Adrenal gland (tissue), 12 donors: ENCODE data around the gene PEG3. TPM values are rescaled to one million over a fixed set of nuclear protein-coding genes. Genes with fewer than 3 reads are reported as not detected.

ENCODE experiments used
- DNase-seq, 7 donors: peaks; one replicate each; pipeline ENCODE4 v3.0.0-alpha.2; 2019 to 2020
- H3K27ac ChIP-seq, 5 donors: fragments of 200-600 bp; sonication (generic) in 4 of 5; 1 replicate in 3 of 5; 2 replicates in 2 of 5; pipeline versions ENCODE4 v1.5.1 to v1.8.0; 2016 to 2020; ENCODE audit warnings: mild to moderate bottlenecking in 1 of 5
- H3K27me3 ChIP-seq: fragments of 200-600 bp; 2 replicates; pipeline ENCODE4 v1.8.0; 2021
- H3K36me3 ChIP-seq, 2 donors: fragments of 200-600 bp; replicated peaks in 1 of 2; 1 replicate in 1 of 2; 2 replicates in 1 of 2; pipeline versions ENCODE4 v1.5.1 to v1.8.0; 2018 to 2022
- H3K4me1 ChIP-seq, 2 donors: fragments of 200-600 bp; replicated peaks in 1 of 2; 1 replicate in 1 of 2; 2 replicates in 1 of 2; pipeline versions ENCODE4 v1.5.1 to v1.8.0; 2018 to 2021
- H3K4me3 ChIP-seq, 4 donors: fragments of 200-600 bp; sonication (generic) in 3 of 4; one replicate each; pipeline ENCODE4 v1.5.1; 2016 to 2018
- H3K9me3 ChIP-seq, 3 donors: fragments of 200-600 bp; sonication (generic) in 1 of 3; replicated peaks in 1 of 3; 1 replicate in 2 of 3; 2 replicates in 1 of 3; pipeline versions ENCODE4 v1.5.1 to v1.8.0; 2016 to 2021
- CTCF ChIP-seq, 6 experiments: fragments of 450-650 bp in 4 of 6; fragments of 200-600 bp in 2 of 6; sonication (generic) in 1 of 6; IDR thresholded peaks; 1 replicate in 5 of 6; 2 replicates in 1 of 6; pipeline versions ENCODE4 v1.5.1 to v1.8.0; 2016 to 2021; ENCODE audit warnings: antibody characterized with exemption in 6 of 6, mild to moderate bottlenecking in 2 of 6, moderate library complexity in 1 of 6
- POLR2A ChIP-seq, 2 donors: fragments of 450-650 bp; IDR thresholded peaks; one replicate each; pipeline ENCODE4 v1.6.1; 2017; ENCODE audit warnings: antibody characterized with exemption in 2 of 2, mild to moderate bottlenecking in 2 of 2, moderate library complexity in 1 of 2
- WGBS, 4 donors: extraction: QIAGEN DNeasy Blood & Tissue Kit in 2 of 4; methylation state at CpG; one replicate each; pipeline versions ENCODE4 v1.1.5 to v1.1.7; 2013 to 2017; 5-methylcytosine and 5-hydroxymethylcytosine counted together
- intact Hi-C, 2 donors: fragments of 100-400 bp; cut with DNase I; formaldehyde crosslinking; loops; one replicate each; pipeline versions ENCODE4 v1.14.1 to v1.15.0; 2022 to 2023
- polyA plus RNA-seq, 3 donors: library from polyadenylated mRNA; stranded (reverse); fragments of 200-250 nt in 2 of 3; fragments of 350-450 nt in 1 of 3; fragmentation: Illumina TruSeq in 1 of 3; extraction: RNeasy Lipid Tissue Mini Kit (QIAGEN cat#74804) in 1 of 3; gene quantifications; one replicate each; pipeline ENCODE4 v1.2.3, GENCODE V29; 2013 to 2014
- total RNA-seq, 9 donors: library from RNA; depleted of rRNA in 4 of 9; stranded (reverse); fragments of >200 nt in 4 of 9; fragments of 120-200 nt in 1 of 9; fragmentation: NEBNext Ultra II Directional in 1 of 9; extraction: Animal tissue kit (Norgen Biotek cat#: 25700) in 1 of 9; gene quantifications; one replicate each; pipeline versions ENCODE4 v1.1.0 to v1.2.4, GENCODE V29; 2013 to 2023
- donor health status: healthy with polysubstance abuse.
- donor health status: Bipolar disorder and iron deficiency.
- donor health status: DM: yes; HTN: yes; CAD: no.
- donor health status: DM: no; HTN: no; CAD: no.
- donor health status: DM: no; HTN: no; CAD: no.
- donor health status: DM: yes; HTN: yes; CAD: no.

Gene PEG3
- total and polyA plus RNA-seq, 12 donors: 17.3 to 743 (median 235) TPM

- Histone ChIP-seq H3K36me3 (no peaks in the 10 kb centered on the region), H3K4me1 (peaks cover 0 to 27% of the 10 kb centered on the region in 2 donors), H3K9me3 (no peaks in the 10 kb centered on the region), H3K4me3 (no peak overlapping the region), H3K27ac (peak overlapping the region in 1 of 5 donors; percentile 15), H3K27me3 (no peaks in the 10 kb centered on the region)
- intact Hi-C loops: no loop called here
- WGBS, 4 donors: 37 to 44% (median 39%) methylated on average over 2 of the region's 2 CpGs
- TF ChIP-seq CTCF (IDR thresholded peaks at IDR 0.05) (no peak), POLR2A (IDR thresholded peaks at IDR 0.05) (no peak)
- DNase-seq: no peak
These were observed 9.3 kb downstream of the PEG3 start for GRCh38 chr19:56831255-56831654.

- Histone ChIP-seq H3K4me1 (peaks cover 0 to 15% of the 10 kb centered on the region in 2 donors), H3K4me3 (no peak overlapping the region), H3K27me3 (no peaks in the 10 kb centered on the region), H3K9me3 (no peaks in the 10 kb centered on the region), H3K36me3 (no peaks in the 10 kb centered on the region), H3K27ac (no peak overlapping the region)
- no peak for TF ChIP-seq CTCF (IDR thresholded peaks at IDR 0.05)
- TF ChIP-seq POLR2A (IDR thresholded peaks at IDR 0.05): no peak
- 71 to 76% (median 74%) methylated on average over 6 of the region's 6 CpGs for WGBS, 4 donors
- DNase-seq: peak in 2 of 7 donors; percentile 25 to 75
- intact Hi-C loops: no loop called here
These were observed 10.9 kb downstream of the PEG3 start for GRCh38 chr19:56829596-56829995.

- intact Hi-C loops: no loop called here
- Histone ChIP-seq H3K27me3 (no peaks in the 10 kb centered on the region), H3K36me3 (peaks cover 0 to 12% of the 10 kb centered on the region in 2 donors), H3K4me3 (no peak overlapping the region), H3K27ac (no peak overlapping the region), H3K9me3 (no peaks in the 10 kb centered on the region), H3K4me1 (peaks cover 0 to 15% of the 10 kb centered on the region in 2 donors)
- DNase-seq: no peak
- no peak for TF ChIP-seq POLR2A (IDR thresholded peaks at IDR 0.05)
- no peak for TF ChIP-seq CTCF (IDR thresholded peaks at IDR 0.05)
- WGBS, 4 donors: 52 to 70% (median 56%) methylated on average over 2 of the region's 2 CpGs
These were observed 12.8 kb downstream of the PEG3 start for GRCh38 chr19:56827708-56828107.

- no peak for TF ChIP-seq POLR2A (IDR thresholded peaks at IDR 0.05)
- no peak for TF ChIP-seq CTCF (IDR thresholded peaks at IDR 0.05)
- H3K27me3 ChIP-seq: no peaks in the 10 kb centered on the region
- 85 to 95% (median 90%) methylated on average over 5 to 6 of the region's 6 CpGs for WGBS, 4 donors
- H3K4me1 ChIP-seq: peaks cover 0 to 3% of the 10 kb centered on the region in 2 donors
- no peak for DNase-seq
- H3K4me3 ChIP-seq: no peak overlapping the region
- H3K27ac ChIP-seq: no peak overlapping the region
- no peaks in the 10 kb centered on the region for H3K9me3 ChIP-seq
- H3K36me3 ChIP-seq: peaks cover 0 to 50% of the 10 kb centered on the region in 2 donors
- intact Hi-C loops: no loop called here
These were observed 16.6 kb downstream of the PEG3 start for GRCh38 chr19:56823956-56824355.
